ENCODE results near the gene NFKBIE. TPM values are rescaled to one million over a fixed set of nuclear protein-coding genes. Genes with fewer than 3 reads are reported as not detected.

Gene NFKBIE
- total and polyA plus RNA-seq, 2 of the 13 experiments (the other 11 are each of a cell fraction or from before 2014, with no cell fraction given): 6.7 to 14.5 TPM

GRCh38 chr6:44221291-44221960 is 43.9 kb downstream of the NFKBIE start (continued):
- TF ChIP-seq PLSCR1 (CRISPR knock-in tag; IDR thresholded peaks at IDR 0.05; ENCODE audit: borderline replicate concordance) (no peak), FLYWCH1 (CRISPR knock-in tag; IDR thresholded peaks at IDR 0.05) (peak; percentile 67; the same call in 1 of the 2 replicates), IKZF5 (CRISPR knock-in tag; IDR thresholded peaks at IDR 0.05) (peak; percentile 80; the same call in 1 of the 2 replicates), ETV5 (CRISPR knock-in tag; IDR thresholded peaks at IDR 0.05; ENCODE audit: borderline replicate concordance) (peak; percentile 49; the same call in 1 of the 2 replicates), TRIM22 (IDR thresholded peaks at IDR 0.05) (no peak), ZNF766 (CRISPR knock-in tag; IDR thresholded peaks at IDR 0.05; ENCODE audit: borderline replicate concordance) (peak; percentile 59; the same call in 1 of the 2 replicates), ZNF280B (CRISPR knock-in tag; IDR thresholded peaks at IDR 0.05; ENCODE audit: borderline replicate concordance) (peak; percentile 69)

Data from HepG2 (cell line).